IPS DF 19.7 (cell line): ENCODE measurements around the gene GAREM2.

ENCODE experiments used
- DNase-seq: peaks from one replicate; pipeline ENCODE4 v3.0.0-alpha.2; 2013; ENCODE audit warnings: low read depth, low spot score

The GAREM2 gene

DNA sequence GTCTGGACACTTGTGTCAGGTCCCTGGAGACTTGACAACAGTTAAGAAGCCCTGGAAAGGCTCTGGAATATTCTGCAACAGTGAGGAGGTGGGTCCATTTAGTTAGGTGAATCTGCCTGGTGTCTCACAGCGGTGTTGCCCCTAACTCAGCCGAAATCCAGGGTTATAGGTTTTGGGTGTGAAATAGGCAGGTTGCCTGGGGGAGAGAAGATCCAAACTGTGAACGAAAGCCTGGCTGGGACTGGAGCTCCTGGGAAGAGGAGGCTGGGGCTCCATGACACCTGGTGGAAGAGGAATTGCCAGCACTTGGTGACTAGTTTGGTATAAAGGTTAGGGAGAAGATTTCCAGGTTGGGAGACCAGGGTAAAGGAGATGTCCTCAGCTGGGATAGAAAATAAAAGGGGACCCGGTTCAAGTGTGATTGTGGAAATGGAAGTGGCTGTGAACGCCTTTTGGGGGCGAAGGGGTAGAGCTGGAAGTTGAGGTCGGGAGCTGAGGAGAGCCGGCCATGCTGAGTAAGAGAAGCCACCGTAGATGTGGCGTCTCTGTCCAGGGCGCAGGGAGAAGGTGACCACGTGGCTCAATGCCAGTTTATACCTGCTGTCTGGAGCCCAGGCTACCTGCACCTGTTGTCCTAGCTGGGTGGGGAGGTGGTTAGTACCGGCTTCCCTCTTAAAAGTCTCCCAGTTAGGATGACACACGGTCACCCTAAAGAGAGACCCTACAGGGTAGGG, 3.0 kb upstream of the GAREM2 start:
- DNase-seq: no peak

DNA sequence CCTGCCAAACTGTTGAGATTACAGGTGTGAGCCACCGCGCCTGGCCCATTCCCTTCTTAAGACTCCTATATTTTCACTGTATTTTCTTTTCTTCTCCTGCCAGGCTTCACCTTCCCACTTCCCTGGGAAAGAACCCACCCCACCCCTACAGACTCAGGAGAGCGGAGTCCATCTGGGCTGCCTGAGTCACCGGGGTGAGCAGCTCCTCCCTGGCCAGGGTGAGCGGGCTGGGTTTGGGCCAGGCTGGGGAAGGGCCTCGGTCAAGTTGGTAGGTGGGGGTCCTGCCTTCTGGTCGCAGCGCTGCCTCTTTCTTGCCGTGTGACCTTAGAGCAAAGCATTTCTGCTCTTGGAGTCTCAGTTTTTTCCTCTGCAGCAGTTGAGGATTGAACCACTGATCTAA, 2.1 kb upstream of the GAREM2 start:
- no peak for DNase-seq

DNA sequence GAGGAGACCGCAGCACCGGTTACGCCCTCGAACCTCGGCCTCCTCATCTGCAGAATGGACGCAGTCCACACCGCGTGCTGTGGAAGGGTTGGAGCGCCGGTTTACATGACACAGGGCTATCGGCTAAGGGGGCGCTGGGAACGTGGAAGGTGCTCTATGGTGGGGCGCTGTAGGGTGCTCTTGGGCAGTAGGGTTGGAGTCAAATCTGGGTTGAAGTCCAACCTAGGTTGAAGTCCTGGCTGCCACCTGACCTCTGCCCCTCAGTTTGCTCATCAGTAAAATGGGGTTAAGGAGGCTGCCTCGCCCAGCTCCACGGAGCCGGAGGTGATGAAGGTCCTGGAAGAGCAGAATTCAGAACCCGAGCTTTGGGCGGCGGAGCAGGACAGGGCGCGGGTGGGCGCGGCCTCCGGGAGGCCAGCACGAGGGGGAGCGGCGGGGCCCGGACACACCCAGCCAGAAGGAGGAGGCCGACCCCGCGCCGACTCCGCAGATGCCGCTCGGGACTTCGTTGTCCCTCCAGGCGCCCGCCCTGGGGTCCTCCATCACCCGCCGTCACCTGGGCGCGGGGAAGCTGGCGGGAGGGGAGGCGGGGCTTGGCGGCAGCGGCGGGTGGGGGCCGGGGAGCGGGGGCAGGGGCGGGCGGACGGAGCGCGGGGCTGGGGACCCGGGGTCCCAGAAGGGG, 558 bp upstream of the GAREM2 start:
- DNase-seq: no peak

DNA sequence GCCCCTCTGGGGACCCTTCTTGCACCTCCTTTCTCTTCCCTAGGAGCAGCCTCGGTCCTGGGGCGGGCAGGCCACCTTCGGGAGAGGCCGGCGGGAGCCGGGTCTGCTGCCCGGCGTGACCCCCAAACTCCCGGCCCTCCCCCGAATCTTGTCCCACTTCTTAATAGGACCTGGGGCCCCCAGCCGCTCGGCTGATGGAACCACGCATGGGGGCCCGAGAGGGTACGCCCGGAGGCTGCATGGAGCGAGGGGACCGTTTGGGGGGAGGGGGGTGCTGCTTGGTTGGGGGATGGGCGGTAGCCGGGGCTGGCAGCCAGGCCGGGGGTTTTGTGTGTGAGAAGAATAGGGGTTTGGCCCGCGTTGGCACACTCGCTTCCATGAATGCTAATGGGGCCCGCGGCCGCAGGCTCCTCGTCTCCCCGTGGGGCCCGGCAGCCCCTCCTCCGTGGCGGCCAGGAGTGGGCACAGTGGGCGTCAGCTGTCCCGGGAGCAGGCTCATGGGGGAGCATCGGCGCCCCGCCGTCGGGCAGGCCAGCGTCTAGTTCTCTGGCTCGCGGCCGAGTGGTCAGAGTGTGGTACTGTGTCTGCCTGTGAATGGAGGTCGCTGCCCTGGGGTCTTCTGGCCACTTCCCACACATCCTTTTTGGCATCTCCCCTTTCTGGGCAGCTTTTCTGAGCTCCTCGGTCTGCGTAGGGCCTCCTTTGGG, 1.0 kb downstream of the GAREM2 start:
- no peak for DNase-seq

DNA sequence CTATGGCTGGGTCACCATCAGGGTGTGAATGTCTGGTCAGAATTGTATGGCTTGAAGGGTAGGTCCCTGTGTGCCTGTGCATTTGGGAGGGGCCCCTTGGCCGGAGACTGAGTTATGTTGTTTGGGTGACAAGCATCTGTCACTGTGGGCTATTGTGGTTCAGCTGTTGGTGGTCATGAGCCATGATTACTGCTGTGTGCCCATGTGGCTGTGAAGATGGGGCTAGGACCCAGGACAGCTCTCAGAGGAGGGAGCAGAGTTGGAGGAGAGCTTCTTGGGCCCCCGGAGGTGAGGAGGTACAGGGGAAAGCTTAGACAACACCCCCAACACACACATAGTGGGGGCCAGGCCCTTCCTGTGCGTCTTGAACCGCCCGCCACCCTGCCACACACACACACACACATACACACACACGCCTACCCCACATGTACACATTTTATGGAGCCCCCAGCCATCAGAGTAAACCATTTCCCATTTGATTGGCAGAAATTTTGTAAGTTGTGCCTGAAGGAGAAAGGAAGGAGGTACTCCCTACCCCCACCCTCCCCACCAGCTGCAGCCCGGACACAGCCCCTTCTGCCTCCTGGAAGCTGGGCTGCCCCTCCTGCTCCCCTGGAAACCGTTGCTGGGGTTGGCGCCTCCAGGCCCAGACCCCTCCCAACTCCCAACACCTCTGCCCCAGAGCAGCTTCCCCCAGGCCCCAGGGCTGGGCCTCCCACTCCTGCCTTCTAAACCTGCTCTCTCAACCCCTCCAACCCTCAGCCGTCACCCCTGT, 2.0 kb downstream of the GAREM2 start:
- no peak for DNase-seq

DNA sequence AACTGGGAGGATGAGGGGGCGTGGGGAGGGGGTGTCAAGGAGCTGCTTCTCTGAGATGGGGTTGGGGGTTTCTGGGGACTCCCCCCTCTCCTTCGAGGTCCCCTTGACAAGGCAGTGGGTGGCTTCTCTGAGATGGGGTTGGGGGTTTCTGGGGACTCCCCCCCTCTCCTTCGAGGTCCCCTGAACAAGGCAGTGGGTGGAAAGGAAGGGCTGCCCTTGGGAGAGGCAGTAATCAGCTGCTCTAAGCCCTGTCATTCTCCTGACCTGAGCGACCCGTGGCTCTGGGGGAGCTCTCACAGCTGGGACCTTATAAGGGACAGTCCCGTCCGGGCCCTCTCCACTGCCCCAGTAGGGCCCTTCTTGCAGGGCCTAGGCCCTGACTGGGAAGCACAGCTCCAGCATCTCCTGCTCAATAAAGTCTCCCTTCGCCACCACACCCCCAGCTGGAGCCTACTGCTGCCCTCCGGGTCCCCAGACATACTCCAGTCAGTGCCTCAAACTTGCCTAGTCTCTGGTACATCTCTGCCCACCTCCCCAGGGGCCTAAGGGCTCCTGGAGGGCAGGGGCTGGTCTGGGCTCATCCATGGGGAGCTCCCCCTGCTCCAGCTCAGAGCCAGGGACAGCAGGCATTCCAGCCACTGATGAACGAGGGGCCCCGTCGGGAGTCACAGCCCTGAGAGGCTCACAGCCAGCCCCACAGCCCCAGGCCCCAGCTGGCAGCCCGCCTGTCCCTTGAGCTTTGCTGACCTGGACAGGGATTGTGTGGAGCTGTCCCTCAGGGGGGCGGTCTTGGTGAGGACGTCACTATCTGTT, 2.8 kb downstream of the GAREM2 start:
- DNase-seq: no peak

DNA sequence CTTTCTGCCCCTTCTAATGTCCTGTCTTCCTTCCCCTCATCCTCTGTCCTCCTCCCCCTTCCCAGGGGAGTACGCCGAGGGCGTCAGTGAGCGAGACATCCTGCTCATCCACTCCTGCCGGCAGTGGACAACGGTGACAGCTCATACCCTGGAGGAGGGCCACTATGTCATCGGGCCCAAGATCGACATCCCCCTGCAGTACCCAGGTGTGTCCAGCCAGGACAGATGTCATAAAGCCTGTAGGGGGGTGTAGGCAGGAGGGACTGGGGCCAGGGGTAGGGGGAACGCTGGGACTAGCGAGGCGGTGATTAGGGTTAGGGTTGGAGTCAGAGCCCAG, 3.4 kb downstream of the GAREM2 start:
- DNase-seq: no peak

DNA sequence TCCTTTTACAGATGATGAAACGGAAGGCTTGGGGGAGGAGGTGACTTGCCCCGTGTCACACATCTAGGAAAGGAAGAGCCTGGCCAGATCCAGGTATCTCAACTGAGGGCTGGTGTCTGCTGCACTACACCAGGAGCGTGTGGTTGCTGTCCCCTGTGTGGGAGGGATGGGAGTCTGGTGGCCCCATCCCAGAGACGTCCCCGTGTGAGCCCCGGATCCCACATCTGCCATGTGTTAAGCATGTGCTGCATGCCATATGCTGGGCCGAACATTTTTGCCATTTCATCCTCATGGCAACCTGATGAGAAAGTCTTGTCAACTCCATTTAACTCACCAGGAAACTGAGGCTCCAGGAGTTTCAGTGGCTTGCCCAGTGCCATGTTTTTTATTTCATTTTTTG, 4.2 kb downstream of the GAREM2 start:
- DNase-seq: no peak

DNA sequence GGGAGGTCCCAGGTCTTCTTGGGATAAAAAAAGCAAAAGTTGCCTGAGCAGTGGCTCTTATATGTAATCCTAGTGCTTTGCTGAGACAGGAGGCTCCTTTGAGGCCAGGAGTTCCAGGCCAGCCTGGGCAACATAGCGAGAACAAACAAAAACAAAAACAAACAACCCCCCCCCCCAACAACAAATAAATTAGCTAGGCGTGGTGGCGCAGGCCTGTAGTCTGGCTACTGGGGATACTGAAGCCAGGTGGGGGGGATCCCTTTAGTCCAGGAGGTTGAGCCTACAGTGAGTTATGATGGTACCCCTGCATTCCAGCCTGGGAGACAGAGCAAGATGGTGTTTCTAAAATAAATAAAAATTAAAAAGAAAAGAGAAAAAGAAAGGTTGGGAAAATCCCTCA, 5.4 kb downstream of the GAREM2 start:
- no peak for DNase-seq

DNA sequence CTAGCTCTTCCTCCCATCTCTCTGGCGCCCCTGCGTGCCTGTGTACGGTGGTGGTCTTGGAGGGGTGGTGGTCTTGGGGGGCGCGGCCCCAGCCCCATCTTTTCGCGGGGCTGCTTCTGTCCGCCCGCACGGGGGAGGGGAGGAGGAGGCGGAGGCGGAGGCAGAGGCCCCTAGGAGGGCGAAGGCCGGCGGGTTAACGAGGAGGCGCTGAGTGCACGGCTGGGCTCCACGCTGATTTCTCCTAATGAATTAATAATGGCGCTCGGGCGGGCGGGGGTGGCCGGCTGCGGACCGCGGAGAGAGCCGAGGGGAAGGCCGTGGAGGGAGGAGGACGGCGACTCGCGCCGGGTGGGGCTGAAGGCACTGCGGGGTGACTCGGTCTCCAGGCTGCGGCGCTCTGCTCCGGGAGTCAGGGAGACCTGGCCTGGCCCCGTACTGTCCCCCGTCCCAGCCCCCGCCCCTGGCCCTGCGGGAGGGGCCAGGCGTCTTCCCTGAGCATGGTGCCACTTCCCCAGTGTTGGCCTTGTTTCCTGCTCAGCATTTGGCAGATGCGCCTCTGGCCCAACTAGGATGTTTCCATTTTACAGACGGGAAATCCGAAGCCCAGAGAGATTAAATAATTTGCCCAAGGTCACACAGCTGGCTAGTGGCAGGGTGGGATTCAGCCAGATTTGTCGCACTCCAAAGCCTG, 6.0 kb downstream of the GAREM2 start:
- DNase-seq: no peak

DNA sequence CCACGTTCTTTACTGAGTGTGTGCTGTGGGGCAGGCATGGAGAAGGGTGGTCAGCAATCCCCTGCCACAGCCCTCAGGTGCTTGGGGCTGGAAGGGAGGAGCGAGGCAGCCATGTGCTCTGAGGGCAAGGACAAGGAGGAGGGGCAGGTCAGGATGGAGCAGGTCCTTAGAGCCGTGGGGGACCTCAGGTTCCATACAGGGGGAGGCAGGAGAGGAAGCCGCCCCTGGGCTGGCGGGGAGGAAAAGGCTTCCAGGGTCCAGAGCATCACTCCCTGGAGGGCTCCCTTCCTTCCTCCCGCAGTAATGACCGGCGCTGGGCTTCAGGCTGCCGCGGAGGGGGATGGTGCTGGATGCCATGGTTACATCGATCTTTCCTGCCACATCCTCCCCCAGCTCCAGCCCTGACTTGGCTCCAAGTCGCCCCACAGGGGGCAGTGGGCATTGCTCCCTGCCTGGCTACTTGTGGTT, 6.6 kb downstream of the GAREM2 start:
- DNase-seq: no peak

DNA sequence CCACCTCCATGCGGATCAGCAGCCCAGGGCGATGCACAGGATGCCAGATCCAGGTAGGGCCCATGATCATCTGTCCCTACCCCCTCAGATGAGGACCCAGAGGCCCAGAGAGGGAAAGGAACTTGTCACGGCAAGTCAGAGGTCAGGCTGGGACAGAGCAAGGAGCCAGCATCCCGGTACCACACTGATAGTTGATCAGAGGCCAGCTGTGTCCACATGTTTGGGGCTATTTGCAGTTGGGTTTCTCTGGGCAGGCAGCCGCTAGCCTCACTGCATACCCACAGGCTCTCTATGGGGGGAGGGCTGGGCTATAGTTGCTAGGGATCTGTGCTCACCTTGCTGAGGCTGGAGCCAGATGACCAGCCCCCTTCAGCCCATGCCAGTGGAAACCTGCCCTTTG, 9.6 kb downstream of the GAREM2 start:
- DNase-seq: no peak

DNA sequence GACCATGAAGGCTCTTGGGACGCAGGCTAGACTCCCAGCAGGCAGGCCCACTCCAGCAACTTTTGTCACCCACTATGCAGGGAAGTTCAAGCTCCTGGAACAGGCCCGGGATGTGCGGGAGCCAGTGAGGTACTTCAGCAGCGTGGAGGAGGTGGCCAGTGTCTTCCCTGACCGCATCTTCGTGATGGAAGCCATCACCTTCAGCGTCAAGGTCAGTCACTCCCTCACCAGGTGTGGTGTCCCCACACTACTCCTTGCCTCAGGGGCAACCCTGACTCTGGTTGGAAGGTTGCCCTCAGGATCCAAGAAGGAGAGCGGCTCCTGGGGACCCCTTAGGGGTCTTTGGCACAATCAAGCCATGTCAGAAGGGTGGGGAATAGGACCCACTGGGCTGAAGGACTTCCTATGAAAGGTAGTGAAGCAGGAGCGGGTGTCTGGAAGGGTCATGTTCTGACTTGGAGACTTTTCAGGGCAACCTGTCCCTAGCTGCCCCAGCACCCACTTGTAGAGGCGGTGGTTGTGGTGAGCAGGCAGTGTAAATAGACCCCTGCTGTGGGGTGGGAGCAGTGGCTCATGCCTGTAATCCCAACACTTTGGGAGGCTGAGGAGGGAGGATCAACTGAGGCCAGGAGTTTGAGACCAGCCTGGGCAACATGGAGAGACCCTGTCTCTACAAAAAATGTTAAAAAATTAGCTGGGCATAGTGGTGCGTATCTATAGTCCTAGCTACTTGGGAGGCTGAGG, 10.2 kb downstream of the GAREM2 start:
- no peak for DNase-seq

DNA sequence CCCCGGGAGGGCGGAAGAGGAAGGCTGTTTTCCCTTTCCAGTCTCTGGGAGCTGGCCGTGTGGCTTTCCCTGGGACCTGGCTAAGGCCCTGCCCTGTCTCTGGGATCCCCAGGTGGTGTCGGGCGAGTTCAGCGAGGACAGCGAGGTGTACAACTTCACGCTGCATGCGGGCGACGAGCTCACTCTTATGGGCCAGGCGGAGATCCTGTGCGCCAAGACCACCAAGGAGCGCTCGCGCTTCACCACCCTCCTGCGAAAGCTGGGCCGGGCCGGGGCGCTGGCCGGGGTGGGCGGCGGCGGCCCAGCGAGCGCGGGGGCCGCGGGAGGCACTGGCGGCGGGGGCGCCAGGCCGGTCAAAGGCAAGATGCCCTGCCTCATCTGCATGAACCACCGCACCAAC, 11.2 kb downstream of the GAREM2 start:
- no peak for DNase-seq

DNA sequence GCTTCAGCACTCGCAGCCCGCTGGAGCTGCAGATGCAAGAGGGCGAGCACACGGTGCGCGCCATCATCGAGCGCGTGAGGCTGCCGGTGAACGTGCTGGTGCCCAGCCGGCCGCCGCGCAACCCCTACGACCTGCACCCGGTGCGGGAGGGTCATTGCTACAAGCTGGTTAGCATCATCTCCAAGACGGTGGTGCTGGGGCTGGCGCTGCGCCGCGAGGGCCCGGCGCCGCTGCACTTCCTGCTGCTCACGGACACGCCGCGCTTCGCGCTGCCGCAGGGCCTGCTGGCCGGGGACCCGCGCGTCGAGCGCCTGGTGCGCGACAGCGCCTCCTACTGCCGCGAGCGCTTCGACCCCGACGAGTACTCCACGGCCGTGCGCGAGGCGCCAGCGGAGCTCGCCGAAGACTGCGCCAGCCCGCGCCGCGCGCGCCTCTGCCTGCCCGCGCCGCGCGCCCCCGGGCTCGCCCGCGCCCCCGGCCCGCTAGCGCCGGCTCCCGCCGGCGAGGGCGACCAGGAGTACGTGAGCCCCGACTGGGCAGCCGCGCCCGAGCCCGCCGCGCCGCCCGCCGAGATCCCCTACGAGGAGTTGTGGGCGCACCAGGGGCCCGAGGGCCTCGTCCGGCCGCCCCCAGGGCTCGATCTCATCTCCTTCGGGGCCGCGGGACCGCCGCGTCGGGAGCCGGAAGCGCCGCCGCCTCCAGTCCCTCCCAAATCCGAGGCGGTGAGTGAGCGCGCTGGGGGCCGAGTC, 11.8 kb downstream of the GAREM2 start:
- DNase-seq: no peak

DNA sequence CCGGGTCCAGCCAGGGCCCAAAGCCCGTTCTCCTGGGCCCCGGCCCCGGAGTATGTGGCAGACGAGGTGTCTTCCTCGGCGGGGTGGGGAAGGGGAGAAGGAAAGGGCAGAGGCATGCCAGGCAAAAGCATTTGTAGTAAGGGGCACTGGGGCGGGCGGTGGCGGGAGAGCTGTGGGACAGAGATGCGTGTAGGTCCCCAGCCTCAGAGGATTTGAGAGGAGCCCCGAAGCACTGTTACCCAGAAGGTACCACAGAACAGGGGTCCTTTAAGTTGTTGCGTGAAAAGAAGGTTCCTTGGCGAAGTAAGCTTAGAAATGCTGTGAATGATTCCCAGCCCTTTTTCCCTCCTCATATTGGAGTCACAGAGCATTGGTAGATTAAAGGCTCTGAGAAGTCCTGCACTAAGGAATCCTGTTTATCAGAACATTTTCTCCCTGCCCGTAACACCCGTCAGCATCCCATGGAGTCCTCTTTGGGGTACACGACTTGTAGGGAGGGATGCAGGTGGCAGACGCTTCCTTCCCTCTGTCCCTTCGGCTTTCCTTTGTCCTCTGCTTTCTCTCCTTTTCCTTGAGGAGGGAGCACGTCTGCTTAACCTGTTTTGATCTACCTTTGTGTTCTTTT, 12.5 kb downstream of the GAREM2 start:
- DNase-seq: no peak

DNA sequence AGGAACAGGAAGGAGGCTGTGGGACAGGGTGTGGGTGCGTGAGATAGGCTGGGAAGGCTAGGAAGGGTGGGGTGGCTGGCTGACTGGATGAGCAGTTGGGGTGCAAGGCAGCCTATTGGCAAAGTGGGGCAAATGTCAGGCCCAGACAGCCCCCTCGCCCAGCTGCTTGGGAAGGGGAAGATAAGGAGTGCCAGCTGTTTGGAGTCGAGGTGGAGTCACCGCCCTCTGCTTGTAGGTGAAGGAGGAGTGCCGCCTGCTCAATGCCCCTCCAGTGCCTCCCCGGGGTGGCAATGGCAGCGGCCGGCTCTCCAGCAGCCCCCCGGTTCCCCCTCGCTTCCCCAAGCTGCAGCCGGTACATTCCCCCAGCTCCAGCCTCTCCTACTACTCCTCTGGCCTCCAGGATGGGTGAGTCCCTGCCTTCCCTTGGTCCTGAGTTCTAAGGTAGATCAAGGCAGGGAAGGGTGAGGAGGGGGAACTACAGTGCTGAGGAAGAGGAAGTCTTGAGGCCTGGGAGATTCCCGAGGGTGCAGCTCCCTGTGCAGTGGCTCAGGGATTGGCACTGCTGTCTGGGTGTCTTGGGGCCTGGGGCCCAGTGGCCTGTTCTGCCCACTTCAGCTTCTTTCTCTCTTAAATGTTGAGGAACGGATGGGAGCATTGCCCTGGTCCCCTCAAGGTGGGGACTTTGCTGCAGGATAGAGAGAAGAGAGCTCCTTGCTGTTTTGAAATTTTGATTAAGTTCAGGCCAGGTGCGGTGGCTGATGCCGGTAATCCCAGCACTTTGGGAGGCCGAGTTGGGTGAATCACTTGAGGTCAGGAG, 13.3 kb downstream of the GAREM2 start:
- DNase-seq: no peak

DNA sequence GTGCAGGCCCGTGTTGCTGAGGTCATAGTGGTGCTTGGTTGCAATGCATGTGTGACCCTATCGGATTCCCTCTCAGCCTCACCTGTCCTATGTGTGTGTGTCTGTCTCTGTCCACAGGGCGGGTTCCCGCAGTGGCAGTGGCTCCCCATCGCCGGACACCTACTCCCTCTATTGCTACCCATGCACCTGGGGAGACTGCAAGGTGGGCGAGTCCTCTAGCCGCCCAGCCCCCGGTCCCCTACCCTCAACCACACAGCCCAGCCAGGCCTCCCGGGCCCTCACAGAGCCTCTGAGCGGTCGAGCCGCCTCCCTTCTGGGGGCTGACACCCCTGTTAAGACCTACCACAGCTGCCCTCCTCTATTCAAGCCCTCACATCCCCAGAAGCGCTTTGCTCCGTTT, 14.2 kb downstream of the GAREM2 start:
- no peak for DNase-seq
